Stimulated activated CD8-positive, alpha-beta memory T cell treated with anti-CD3 and anti-CD28 coated beads, Interleukin-7, amount 100 ng/mL, for 48 hours (primary cell): ENCODE results near the gene SLC25A21.
"Not testable (repeated sequence)": the region's sequence is repeated elsewhere in the genome, so short reads cannot be mapped to it uniquely, and the experiment has no call there.

ENCODE experiments used
- DNase-seq, 2 donors: peaks; one replicate each; pipeline ENCODE4 v3.0.0-alpha.2; 2020; ENCODE audit warnings: low read depth in 1 of 2; ENCODE audit errors: extremely low read depth in 1 of 2

Gene SLC25A21

DNA sequence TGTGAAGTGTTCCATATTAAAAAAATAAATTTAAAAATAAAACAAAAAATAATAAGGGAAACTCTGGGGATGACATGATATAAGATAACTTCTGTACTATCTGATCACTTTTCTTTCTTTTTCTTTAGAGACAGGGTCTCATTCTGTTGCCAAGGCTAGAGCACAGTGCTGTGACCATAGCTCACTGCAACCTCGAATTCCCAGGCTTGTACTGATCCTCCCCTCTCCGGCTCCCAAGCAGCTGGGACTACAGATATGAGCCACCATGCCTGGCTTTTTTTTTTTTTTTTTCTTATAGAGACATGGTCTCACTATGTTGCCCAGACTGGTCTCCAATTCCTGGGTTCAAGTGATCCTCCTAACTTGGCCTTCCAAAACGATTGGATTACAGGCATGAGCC lies 14.9 kb upstream of the SLC25A21 start:
- DNase-seq = no peak

DNA sequence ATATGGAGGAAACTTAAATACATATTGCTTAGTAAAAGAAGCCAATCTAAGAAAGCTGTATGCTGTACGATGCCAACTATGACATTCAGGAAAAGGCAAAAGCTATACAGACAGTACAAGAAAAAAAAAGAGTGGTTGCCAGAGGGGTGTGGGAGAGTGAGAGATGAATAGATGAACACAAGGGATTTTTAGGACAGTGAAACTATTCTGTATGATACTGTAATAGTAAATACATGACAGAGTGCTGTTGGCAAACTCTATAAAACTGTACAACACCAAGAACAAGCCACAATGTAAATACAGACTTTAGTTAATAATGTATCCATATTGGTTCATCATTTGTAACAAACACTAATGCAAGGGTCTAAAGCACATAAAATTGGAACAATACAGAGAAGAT lies 14.5 kb upstream of the SLC25A21 start:
- DNase-seq = no peak

DNA sequence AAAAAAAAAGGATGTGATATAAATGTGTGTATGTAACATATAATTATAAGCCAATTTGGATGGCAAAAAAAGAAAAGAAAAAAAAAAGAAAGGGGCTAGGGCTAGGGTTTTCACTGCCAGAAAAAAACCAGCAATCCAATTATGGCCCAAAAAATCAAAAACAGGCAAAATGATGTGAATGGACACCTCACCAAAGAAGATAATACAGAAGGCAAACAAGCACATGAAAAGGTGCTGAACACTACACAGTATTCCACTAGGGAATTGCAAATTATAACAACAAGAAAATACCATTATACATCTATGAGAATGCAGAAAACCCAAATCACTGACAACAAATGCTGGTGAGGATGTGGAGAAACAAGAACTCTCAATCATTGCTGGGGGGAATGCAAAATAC lies 13.3 kb upstream of the SLC25A21 start:
- DNase-seq = no peak

DNA sequence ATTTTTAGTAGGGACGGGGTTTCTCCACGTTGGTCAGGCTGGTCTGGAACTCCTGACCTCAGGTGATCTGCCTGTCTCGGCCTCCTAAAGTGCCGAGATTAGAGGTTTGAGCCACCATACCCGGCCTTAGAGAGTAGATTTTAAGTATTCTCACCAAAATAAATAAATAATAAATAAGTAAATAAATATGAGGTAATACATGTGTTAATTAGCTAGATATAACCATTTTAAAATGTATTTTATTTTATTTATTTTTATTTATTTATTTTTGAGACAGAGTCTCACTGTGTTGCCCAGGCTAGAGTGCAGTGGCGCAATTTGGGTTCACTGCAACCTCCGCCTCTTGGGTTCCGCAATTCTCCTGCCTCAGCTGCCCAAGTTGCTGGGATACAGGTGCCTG lies 12.1 kb upstream of the SLC25A21 start:
- not testable (repeated sequence) for DNase-seq

DNA sequence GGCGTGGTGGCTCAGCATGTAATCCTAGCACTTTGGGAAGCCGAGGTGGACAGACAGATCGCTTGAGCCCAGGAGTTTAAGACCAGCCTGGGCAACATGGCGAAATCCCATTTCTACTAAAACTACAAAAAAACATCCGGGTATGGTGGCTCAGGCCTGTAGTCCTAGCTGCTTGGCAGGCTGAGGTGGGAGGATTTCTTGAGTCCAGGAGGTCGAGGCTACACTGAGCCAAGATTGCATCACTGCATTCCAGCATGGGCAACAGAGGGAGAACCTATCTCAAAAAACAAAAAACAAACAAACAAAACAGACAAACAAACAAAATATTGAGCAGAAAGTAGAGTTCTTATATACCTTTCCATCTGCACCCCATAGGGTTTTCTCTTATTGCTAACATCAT lies 9.0 kb upstream of the SLC25A21 start:
- DNase-seq = no peak

DNA sequence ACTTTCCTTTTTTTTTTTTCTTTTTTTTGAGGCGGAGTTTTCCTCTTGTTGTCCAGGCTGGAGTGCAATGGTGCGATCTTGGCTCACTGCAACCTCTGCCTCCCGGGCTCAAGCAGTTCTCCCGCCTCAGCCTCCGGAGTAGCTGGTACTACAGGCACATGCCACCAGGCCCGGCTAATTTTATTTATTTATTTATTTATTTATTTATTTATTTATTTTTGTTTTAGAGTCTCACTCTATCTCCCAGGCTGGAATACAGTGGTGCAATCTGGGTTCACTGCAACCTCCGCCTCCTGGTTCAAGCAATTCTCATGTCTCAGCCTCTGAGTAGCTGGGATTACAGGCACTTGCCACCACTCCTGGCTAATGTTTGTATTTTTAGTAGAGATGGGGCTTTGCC lies 8.5 kb upstream of the SLC25A21 start:
- DNase-seq = not testable (repeated sequence)

DNA sequence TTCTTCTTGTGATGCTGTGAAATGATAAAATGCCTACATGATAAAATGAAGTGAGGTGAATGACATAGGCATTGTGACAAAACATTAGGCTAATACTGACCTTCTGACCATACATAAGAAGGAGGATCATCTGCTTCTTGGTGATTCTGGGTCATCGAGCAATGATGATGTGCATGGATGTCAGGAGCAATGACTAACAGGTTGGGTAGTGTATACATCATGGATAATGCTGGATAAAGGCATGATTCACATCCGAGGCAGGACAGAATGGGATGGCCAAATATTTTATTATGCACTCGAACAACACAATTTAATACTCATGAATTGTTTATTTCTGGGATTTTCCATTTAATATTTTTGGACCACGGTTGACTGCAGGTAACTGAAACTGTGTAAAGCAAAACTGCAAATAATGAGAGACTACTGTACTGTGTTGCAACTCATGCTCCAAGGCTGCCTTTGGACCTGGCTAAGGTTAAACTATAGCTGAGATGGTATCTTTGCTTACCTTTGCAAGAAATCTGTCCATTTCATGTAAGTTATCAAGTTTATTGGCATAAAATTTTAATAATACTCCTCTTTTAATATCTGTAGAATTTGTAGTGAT lies 7.6 kb upstream of the SLC25A21 start:
- no peak for DNase-seq

DNA sequence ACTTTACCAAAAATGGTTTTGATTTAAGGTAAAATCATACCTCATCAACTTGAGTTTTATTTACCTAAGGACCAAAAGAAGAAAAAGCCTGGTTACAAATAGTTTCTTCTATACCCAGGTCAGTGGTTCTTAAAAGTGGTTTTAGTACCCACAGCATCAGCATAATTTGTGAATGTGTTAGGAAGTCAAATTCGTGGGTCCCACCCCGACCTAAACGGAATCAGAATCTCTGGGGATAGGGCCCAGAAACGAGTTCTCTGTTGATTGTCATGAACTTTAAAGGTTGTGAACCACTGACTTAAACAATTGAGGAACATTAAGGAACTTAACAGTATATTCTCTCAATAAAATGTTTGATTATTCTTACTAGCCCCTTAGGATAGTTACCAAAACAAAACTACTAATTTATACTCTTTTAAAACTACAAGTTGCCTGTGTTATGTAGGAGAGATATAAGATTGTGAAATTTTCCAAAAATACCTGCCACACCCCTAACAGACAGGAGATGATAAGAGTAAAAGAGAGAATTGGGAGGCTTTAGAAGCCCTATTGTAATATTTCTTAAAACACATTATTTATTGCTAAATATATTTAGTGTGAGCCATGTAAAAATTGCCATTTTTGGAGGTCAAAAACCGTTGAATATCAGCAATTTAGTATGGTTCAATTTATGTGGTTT lies 669 bp upstream of the SLC25A21 start:
- no peak for DNase-seq

DNA sequence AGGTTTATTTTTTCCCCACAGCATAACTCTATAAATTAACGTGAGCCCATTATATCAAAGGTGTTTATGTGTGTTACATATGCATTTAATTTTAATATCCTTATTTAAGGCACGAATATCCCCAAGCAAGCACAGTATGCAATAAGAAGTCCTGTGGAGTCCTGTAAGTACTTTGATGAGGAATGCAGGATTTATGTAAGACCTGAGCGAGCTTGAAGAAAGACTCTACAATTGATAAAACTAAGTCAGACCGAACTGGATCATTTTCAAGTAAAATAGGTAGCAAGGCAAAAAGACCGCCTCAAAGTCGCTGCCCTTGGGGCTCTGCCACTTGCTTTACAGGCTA lies 755 bp downstream of the SLC25A21 start:
- no peak for DNase-seq

DNA sequence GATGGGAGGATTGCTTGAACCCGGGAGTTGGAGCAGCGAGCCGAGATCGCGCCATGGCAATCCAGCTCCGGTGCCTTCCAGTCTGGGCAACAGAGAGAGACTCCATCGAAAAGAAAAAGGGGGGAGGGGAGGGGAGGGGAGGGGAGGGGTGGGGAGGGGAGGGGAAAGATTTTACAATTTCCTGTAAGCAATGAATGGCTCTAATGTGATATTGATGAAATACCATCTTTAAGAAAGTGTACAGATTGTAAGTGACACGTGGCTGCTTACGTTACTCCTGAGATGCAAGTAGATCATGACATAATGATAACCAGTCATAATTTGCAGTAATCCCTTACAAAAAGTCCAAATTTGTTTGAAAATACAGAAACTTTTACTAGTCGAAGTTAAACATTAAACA lies 1.4 kb downstream of the SLC25A21 start:
- DNase-seq = no peak

DNA sequence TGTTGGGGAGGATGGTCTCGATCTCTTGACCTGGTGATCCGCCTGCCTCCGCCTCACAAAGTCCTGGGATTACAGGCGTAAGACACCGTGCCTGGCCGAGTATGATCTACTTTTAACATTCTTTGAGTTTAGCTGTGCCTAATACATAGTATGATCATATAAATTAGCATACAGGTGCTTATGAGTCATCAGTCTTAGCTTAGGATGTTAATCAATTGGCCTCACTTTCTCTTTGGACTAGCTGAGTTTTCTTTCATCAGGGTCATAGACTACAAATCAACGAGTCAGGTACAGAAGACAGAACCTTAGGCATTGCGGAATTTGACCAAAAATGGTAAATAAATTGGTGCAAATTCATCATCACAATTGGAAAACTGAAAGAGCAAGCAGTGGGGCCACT lies 2.2 kb downstream of the SLC25A21 start:
- no peak for DNase-seq

DNA sequence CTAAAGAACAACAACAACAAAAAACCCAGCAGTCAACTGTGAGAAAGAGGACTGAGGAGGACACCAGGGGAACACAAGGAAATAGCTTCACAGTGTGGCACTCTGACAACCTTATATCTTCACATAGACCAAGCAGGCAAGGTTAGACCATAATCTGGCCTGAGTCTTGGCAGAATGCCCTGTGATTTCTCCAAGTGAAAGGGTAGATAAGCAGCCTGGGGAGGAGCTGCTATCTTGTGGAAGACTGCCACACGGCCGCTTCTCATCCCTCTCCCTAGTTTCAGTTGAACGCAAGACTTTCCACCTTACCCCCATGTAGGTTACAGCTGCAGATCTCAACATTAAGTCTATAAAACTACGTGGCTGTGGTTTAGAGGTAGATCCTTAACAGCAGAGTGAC lies 3.7 kb downstream of the SLC25A21 start:
- no peak for DNase-seq

DNA sequence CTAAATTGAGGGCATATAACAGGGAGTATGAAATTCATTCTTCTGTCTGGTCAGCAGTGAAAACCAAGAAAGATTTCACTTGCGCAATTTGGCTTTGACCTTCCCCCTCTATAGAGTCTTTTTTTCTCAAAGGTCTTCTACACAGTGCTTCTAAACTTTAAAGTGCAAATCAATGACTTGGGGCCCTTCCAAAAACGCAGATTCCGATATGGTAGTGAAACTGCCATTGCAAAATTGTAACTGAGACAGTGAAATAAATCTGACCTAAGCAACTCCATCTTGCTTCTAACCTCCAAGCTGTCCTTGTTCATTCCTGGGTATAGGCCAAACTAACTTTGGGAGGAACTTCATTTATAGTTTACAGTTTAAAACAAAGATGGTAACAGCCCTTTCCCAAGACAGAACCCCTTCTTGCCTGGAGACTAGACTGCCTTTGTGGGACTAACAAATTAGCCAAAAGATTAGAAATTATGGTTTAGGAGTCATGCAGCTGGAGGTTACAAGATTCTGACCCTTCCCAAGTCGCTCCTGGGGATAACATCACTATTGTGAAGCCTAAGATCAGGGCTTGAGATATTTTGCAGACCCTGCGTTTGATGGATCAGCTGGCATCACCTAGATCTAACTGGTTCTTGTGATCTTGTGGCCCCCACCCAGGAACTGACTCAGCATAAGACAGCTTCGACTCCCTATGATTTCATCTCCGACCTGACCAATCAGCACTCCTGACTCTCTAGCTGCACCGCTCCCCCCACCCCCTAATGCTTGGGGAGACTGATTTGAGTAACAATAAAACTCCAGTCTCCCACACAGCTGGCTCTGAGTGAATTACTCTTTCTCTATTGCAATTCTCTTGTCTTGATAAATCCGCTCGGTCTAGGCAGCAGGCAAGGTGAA lies 5.0 kb downstream of the SLC25A21 start:
- DNase-seq = no peak

DNA sequence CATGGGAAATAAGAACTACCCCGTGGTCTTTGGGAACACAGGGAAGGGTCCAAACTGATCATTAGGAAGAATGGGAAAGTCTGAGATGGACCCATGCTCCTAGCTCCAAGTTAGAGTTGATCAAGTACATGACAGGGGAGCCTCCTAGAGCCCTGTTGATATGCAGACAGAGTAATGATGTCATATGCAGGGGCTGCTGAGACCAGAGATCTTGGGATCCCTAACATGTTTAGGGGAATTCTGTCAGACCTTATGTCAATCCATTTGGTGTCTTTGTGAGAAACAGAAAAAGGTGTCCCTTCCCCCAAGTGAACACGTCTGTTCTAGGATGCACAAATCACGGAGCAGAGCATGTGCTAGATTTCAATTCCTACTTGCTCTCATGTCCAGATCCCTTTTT lies 6.6 kb downstream of the SLC25A21 start:
- no peak for DNase-seq

DNA sequence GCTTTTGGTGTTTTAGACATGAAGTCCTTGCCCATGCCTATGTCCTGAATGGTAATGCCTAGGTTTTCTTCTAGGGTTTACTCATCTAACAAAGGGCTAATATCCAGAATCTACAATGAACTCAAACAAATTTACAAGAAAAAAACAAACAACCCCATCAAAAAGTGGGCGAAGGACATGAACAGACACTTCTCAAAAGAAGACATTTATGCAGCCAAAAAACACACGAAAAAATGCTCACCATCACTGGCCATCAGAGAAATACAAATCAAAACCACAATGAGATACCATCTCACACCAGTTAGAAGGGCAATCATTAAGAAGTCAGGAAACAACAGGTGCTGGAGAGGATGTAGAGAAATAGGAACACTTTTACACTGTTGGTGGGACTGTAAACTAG lies 10.1 kb downstream of the SLC25A21 start:
- DNase-seq = not testable (repeated sequence)

DNA sequence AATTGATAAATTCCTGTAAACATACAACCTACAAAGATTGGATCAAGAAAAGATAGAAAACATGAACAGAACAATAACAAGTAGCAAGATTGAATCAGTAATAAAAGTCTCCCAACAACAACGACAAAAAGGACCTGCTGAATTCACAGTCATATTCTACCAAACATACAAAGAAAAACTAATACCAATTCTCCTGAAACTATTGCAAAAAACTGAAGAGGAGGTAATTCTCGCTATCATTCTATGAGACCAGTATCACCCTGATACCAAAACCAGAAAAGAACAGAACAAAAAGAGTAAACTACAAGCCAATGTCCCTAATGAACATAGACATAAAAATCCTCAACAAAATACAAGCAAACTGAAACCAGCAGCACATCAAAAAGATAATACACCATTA lies 14.4 kb downstream of the SLC25A21 start:
- DNase-seq = no peak

DNA sequence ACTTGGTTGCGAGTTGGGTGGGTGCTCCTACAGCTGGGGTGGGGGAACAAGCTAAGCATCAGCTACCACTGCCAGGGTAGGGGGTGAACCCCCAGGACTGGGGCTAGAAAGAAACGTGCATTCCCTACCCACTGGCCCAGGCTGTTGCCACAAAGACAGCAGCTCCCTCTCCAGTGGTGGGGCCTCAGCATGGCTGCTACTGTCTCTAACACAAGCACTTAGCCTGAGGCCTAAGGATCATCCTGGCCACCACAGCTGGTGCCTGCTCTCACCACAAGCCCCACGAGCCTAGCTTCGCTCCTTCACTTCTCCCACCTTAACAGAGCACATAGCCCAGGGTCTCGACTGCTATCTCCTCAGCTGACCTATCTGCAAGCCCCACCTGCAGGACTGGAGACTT lies 18.9 kb downstream of the SLC25A21 start:
- no peak for DNase-seq

DNA sequence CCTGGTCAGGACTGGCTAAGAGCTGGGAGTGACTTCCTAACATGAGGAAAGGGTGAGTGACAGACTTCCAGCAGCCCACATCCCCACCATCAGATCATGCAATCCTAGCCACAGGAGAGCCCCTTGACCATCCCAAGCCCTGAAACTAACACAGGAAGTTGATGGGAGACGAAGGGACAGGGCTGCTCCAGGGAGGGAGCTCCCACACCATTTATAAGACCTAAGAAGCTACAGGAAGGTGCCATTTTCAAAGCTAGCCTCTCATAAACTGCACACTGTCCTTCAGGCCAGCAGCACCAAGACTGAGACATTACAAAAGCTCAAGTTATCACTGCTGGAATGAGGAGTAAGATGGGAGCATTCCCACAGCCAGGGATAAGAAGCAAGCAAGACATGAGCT lies 19.4 kb downstream of the SLC25A21 start:
- DNase-seq = no peak

DNA sequence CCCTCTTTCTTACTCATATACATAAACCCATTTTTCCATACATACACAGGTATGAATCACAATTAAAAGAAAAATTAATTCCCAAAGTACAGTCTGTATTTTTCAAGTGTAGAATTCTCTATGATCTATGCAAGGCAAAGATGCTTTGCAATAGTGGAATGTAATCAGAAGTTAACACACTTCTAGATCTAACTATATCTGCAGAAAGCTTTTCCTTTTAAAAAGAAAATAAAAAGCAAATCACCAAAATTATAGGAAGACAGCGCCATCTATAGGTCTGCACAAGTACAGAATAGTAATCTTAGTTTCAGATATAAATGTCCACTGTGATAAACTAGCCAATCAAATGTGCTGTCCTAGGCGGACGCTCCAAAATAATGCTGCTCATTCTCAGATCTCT lies 22.0 kb downstream of the SLC25A21 start:
- DNase-seq = no peak

DNA sequence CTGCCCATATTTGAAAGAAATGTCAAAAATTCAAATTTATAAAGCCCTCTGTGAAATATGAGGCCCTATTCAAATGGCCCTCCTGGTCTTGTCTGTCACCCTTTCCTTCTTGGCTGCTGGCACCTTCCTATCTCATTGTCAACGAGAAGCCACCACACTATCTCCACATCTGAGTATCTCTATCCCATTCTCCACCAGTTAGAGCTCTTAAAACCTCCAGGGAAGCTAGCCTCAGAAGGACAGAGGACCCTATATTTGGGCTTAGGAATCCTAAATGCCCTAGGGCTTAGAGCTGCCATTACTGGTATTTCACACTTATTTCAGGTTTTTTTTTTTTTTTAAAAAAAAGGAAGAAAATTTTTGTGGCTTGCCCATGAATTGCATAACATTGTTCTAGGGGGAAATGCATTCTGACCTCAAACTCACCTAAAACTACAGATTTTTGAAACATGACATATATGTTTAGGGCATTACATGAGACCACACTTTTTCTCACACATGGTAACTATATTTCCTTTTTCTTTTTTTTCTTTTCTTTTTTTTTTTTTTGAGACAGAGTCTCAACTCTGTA lies 25.0 kb downstream of the SLC25A21 start:
- DNase-seq = no peak

DNA sequence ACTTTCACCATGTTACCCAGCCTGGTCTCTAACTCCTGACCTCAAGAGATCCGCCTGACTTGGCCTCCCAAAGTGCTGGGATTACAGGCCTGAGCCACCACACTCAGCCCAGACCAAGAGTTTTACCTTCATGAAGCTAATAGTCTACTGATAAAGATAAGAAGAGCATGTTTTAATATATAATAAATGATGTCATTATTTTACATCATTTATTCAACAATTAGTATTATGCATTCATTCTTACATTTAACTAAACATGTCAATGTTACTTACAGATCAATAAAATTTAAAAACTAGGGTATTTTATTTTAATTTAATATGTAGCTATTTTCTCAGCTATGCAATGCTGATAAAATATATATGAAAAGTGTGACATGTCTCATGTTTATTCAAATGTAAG lies 26.0 kb downstream of the SLC25A21 start:
- not testable (repeated sequence) for DNase-seq

DNA sequence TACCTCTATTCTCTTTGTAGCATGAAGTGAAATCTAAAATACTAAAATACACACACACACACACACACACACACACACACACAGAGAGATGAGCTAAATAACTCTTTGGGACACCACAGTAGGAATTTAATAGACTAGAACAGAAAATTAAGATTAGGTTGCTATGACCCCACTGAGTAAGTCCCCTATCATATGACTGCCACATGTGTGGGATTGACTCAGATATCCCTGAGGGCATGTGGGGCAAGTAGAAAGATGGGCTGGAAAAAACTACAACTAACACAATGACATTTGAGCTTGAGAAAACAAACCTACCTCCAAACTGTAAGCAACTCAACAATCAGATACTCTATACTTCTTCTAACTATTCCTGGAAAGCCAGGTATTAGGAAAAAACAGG lies 27.0 kb downstream of the SLC25A21 start:
- no peak for DNase-seq
